ENCODE results near the gene RRAS. TPM values are rescaled to one million over a fixed set of nuclear protein-coding genes. Genes with fewer than 3 reads are reported as not detected.

RRAS gene
- total RNA-seq, 4 donors from 2014 or later = 24.0 to 44.5 (median 28.8) TPM

DNA sequence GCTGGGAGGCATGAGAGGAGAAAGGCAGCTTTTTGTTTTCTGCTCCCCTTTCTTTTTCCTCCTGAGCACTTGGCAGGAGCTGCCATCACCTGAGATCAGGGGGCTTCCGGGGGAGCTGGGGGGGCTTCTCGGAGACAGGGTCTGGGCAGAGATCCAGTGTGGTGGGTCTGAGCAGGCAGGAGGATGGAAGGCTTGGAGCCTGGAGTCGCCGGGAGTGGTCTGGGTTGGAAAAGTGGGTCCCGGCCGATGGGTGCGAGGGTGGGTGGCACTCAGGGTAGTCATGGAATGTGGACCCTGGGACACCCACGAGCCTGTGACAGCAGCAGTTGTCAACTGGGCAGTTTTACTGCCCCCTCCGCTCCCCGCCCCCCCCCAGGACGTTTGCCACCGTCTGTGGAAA, 47.2 kb upstream of the RRAS start:
- 73 to 82% methylated on average over 7 to 11 of the region's 12 CpGs for WGBS, 2 donors
- no peaks in the 10 kb centered on the region for H3K27me3 ChIP-seq
- no peak overlapping the region for H3K4me3 ChIP-seq (replicated peaks in 1 of 3)
- intact Hi-C loops (cut with DNase I) = no loop called here
- peaks cover 4 to 17% of the 10 kb centered on the region in 2 donors for H3K4me1 ChIP-seq
- no peaks in the 10 kb centered on the region for H3K9me3 ChIP-seq
- H3K36me3 ChIP-seq = peaks cover 34 to 50% of the 10 kb centered on the region in 2 donors
- no peak overlapping the region for H3K27ac ChIP-seq
- no peak for TF ChIP-seq POLR2A (IDR thresholded peaks at IDR 0.05)
- TF ChIP-seq, protein P1, sequence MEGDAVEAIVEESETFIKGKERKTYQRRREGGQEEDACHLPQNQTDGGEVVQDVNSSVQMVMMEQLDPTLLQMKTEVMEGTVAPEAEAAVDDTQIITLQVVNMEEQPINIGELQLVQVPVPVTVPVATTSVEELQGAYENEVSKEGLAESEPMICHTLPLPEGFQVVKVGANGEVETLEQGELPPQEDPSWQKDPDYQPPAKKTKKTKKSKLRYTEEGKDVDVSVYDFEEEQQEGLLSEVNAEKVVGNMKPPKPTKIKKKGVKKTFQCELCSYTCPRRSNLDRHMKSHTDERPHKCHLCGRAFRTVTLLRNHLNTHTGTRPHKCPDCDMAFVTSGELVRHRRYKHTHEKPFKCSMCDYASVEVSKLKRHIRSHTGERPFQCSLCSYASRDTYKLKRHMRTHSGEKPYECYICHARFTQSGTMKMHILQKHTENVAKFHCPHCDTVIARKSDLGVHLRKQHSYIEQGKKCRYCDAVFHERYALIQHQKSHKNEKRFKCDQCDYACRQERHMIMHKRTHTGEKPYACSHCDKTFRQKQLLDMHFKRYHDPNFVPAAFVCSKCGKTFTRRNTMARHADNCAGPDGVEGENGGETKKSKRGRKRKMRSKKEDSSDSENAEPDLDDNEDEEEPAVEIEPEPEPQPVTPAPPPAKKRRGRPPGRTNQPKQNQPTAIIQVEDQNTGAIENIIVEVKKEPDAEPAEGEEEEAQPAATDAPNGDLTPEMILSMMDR (IDR thresholded peaks at IDR 0.05) = no peak
- no peak for DNase-seq

DNA sequence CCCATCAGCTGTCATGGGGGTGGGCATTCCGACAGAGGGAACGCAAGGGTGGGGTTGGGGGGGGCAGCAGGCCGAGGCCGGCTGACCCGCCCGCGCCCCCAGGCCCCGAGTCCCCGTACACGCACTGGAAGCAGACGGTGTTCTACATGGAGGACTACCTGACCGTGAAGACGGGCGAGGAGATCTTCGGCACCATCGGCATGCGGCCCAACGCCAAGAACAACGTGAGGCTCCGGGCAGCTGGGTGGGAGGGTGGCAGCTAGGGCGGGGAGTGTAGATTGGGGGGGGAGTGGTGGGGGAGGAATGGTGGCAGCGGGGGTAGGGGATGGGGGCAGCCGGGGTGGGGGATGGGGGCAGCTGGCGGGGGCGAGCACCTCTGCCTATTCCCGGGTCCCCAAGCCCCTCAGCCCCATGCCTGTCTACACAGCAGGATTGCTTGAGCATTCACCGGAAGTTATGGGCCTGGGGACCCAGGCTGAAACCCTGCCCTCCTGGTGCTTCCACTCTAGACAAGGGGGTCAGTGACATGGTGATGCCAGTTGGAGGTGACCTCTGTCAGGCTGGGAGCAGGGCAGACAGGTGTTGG, 46.7 kb upstream of the RRAS start:
- Histone ChIP-seq H3K9me3 (no peaks in the 10 kb centered on the region), H3K27me3 (no peaks in the 10 kb centered on the region), H3K36me3 (peaks cover 39 to 56% of the 10 kb centered on the region in 2 donors), H3K4me3 (replicated peaks in 1 of 3) (no peak overlapping the region), H3K27ac (no peak overlapping the region), H3K4me1 (peaks cover 4 to 17% of the 10 kb centered on the region in 2 donors)
- TF ChIP-seq, protein P1 (IDR thresholded peaks at IDR 0.05) = no peak
- TF ChIP-seq POLR2A (IDR thresholded peaks at IDR 0.05) = no peak
- 80 to 95% methylated on average over 1 to 16 of the region's 27 CpGs for WGBS, 2 donors
- intact Hi-C loops (cut with DNase I) = no loop called here
- no peak for DNase-seq

DNA sequence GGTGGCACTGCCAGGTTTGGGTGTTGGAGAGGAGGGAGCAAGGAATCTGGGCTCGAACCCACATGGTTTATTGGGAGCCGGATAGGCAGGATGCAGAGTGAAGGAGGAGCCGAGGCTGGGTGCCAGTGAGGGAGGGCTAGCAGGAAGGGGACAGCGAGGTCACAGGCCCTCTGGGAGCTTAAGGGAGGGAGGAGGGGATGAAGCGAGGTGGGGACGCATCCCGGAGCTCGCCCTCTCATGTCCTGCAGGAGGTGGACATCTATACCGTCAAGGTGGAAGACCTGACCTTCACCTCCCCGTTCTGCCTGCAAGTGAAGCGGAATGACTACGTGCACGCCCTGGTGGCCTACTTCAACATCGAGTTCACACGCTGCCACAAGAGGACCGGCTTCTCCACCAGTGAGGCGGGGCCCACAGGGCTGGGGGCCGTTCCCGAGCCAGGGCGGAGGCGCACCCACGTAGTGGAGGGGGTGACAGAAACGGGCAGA, 45.9 kb upstream of the RRAS start:
- 81 to 87% methylated on average over 15 to 23 of the region's 23 CpGs for WGBS, 2 donors
- H3K36me3 ChIP-seq = peaks cover 42 to 60% of the 10 kb centered on the region in 2 donors
- no peak overlapping the region for H3K4me3 ChIP-seq (replicated peaks in 1 of 3)
- TF ChIP-seq POLR2A (IDR thresholded peaks at IDR 0.05) = no peak
- TF ChIP-seq, protein P1 (IDR thresholded peaks at IDR 0.05) = no peak
- no peaks in the 10 kb centered on the region for H3K9me3 ChIP-seq
- DNase-seq = no peak
- H3K27me3 ChIP-seq = no peaks in the 10 kb centered on the region
- no peak overlapping the region for H3K27ac ChIP-seq
- intact Hi-C loops (cut with DNase I) = no loop called here
- peaks cover under 1 to 17% of the 10 kb centered on the region in 2 donors for H3K4me1 ChIP-seq

DNA sequence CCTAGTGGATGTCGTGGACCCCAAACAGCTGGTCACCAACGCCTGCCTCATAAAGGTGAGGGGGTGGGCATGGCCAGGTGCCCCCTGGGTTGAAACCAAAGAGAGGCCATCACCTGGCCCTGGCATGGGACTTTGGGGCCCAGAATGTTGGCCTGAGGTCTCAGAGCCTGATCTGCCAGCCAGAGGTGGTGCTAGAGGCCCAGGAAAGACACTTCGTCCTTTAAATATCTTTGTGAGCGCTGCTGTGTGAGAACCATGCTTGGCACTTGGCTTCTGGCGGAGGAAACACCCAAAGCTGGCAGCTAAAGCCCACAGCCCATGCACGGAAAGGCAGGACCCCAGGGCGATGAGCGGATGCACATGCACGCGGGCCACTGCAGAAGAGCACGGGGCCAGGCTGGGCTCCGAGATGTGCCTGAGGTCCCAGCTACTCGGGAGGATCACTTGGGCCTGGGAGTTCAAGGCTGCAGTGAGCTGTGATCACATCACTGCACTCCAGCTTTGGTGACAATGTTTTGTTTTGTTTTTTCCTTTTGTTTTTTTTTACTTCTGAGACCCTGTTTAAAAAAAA, 45.1 kb upstream of the RRAS start:
- intact Hi-C loops (cut with DNase I) = no loop called here
- Histone ChIP-seq H3K36me3 (peaks cover 42 to 60% of the 10 kb centered on the region in 2 donors), H3K4me1 (peaks cover 0 to 18% of the 10 kb centered on the region in 2 donors), H3K27ac (no peak overlapping the region), H3K9me3 (no peaks in the 10 kb centered on the region), H3K27me3 (no peaks in the 10 kb centered on the region), H3K4me3 (replicated peaks in 1 of 3) (no peak overlapping the region)
- DNase-seq = no peak
- no peak for TF ChIP-seq POLR2A (IDR thresholded peaks at IDR 0.05)
- TF ChIP-seq, protein P1 (IDR thresholded peaks at IDR 0.05) = no peak
- 88 to 90% methylated on average over 12 to 13 of the region's 13 CpGs for WGBS, 2 donors

DNA sequence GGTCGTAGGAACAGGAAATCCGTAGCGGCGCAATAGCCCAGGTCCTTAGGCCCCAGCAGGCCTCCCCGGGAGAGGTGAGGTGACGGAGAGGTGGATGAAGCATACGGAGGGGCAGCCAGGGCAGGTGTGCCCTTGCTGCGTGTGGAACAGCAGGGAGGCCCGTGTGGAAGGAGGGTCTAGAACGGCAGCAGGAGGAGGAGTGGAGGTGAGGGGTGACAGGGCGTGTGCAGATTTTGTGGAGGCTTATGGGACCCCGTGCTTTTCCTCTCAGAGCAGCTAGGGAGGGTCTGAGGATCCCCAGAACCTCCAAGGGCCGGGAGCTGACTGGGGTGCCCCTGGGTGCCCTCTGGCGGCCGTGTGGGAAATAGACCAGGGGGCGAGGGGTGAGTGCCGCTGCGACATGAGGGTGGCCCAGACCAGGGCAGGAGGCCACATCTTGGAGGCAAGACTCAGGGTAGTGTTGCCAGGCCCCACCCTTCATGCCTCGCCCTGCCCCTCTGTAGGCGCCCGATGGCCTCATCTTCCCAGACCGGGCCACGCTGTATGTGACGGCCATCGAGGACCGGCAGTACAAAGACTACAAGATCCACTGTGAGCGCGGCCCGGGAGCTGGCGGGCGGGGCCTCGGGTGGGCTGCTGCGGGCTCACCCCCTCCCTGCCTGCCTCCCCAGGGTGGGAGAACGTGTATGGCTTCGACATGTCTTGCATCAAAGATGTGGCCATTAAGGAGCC, 44.5 kb upstream of the RRAS start:
- WGBS, 2 donors = 85% methylated on average over 29 to 34 of the region's 35 CpGs
- TF ChIP-seq POLR2A (IDR thresholded peaks at IDR 0.05) = no peak
- TF ChIP-seq, protein P1 (IDR thresholded peaks at IDR 0.05) = no peak
- Histone ChIP-seq H3K4me3 (replicated peaks in 1 of 3) (no peak overlapping the region), H3K9me3 (no peaks in the 10 kb centered on the region), H3K27ac (no peak overlapping the region), H3K27me3 (no peaks in the 10 kb centered on the region), H3K4me1 (peaks cover 0 to 14% of the 10 kb centered on the region in 2 donors), H3K36me3 (peaks cover 42 to 60% of the 10 kb centered on the region in 2 donors)
- no peak for DNase-seq
- intact Hi-C loops (cut with DNase I) = no loop called here

Measured in thyroid gland (tissue), 4 donors.